Muscle layer of colon (tissue), 2 donors: ENCODE results near the gene ZNF783.
"Not testable (repeated sequence)": the region's sequence is repeated elsewhere in the genome, so short reads cannot be mapped to it uniquely, and the experiment has no call there.

ENCODE experiments used
- H3K27ac ChIP-seq: one replicate; pipeline ENCODE4 v1.7.0; 2013; ENCODE audit warnings: low read depth, mild to moderate bottlenecking, low read length, moderate library complexity
- H3K27me3 ChIP-seq, 2 donors: one replicate each; pipeline ENCODE4 v1.7.0; 2013; ENCODE audit warnings: low read length in 2 of 2, mild to moderate bottlenecking in 2 of 2; ENCODE audit not compliant: insufficient read depth in 2 of 2, control insufficient read depth in 1 of 2
- H3K36me3 ChIP-seq: one replicate; pipeline ENCODE4 v1.7.0; 2013; ENCODE audit warnings: mild to moderate bottlenecking, low read length; ENCODE audit not compliant: insufficient read depth
- H3K4me1 ChIP-seq: one replicate; pipeline ENCODE4 v1.7.0; 2013; ENCODE audit warnings: mild to moderate bottlenecking, low read length; ENCODE audit not compliant: insufficient read depth
- H3K4me3 ChIP-seq, 2 donors: one replicate each; pipeline ENCODE4 v1.7.0; 2013; ENCODE audit warnings: low read length in 2 of 2, low read depth in 1 of 2, mild to moderate bottlenecking in 1 of 2, moderate library complexity in 1 of 2
- H3K9ac ChIP-seq: one replicate; pipeline ENCODE4 v1.7.0; 2013; ENCODE audit warnings: low read length
- H3K9me3 ChIP-seq: one replicate; pipeline ENCODE4 v1.7.0; 2013; ENCODE audit warnings: mild to moderate bottlenecking, low read length
- donor health status: abdominal sarcoma.
- donor health status: Adenocarcinoma of cecum.

Gene ZNF783

DNA sequence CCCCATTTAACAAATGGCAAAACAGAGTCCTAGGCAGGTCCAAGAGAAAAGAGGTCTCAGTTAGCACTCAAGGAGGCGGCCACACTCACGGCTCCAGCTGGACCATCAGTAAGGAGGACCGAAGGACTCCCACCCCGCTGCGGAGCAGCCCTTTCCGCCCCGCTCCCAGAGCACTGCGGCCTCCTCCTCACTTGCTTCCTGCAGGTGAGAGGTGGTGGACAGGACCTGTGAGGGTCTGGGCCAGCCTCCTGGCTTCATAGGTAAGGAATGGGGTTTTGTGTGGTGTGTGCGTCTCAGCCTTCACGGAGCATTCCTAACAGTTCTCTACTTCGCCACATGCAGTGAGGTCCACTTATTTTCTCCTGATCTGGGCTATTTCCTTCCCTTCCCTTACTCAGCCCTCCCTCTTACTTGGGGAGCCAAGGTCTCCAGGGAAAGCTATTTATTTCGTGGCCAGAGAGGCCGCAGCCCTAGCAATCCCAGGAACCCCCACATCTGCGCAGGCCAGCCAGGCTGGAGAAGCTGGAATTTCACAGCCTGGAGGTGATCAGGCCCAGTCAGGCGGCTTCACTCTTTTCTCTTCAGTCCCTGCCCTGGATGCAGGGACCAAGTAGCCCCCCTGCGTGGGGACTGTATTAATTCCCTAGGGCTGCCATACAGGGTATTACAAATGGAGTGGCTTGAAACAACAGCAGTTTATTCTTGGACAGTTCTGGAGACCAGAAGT lies 45.9 kb downstream of the ZNF783 start:
- no peaks in the 10 kb centered on the region for H3K9me3 ChIP-seq
- H3K9ac ChIP-seq: no peak overlapping the region
- no peaks in the 10 kb centered on the region for H3K4me1 ChIP-seq
- H3K27ac ChIP-seq: no peak overlapping the region
- H3K4me3 ChIP-seq: no peak overlapping the region
- H3K36me3 ChIP-seq: no peaks in the 10 kb centered on the region
- no peaks in the 10 kb centered on the region for H3K27me3 ChIP-seq

DNA sequence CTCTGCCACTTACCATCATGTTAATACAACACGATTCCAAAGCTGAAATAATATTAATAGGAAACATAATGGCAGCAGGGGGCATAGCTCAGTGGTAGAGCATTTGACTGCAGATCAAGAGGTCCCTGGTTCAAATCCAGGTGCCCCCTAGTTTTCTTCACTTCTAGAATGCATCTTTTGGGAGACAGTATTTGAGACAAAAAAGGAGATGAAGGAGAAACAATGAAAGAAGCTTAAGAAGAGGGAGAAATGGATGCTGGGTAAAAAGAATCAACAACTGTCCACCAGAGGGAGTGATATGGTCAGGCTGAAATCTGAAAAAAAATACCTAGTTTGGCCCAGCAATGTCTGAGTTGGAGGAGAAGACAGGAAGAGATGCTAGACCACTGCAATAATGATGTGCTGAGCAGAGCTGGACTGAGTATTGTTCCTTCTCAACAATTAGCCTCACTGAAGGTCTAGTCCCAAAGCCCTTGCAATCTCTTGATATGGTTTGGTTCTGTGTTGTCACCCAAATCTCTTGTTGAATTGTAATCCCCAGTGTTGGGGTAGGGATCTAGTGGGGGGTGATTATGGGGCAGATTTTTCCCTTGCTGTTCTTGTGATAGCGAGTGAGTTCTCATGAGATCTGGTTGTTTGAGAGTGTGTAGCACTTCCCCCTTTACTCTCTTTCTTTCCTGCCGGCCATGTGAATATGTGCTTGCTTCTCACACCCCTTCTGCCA lies 48.3 kb downstream of the ZNF783 start:
- no peak overlapping the region for H3K9ac ChIP-seq
- H3K27ac ChIP-seq: no peak overlapping the region

DNA sequence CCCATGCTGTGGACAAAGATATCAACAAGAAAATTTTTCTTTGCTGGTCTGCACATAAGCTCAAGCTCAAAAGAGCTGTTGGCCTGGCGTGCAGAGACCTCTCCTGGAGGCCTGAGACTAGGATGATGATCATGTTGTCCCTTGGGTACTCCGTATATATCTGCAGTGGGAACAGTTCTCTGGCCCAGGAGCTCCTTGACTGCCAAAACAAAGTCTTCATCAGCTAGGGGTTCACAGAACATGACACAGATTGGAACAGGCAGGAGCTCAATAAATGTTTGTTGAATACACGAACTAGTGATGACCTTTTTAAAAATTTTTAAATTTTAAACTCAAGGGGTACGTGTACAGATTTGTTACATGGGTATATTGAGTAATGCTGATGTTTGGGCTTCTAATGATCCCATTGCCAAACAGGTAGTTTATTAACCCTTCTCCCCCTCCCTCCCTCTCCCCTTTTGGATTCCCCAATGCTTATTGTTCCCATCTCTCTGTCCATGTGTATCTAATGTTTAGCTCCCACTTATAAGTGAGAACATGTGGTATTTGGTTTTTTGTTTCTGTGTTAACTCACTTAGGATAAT lies 49.1 kb downstream of the ZNF783 start:
- H3K27me3 ChIP-seq: no peaks in the 10 kb centered on the region
- H3K27ac ChIP-seq: no peak overlapping the region
- no peak overlapping the region for H3K4me3 ChIP-seq
- H3K36me3 ChIP-seq: no peaks in the 10 kb centered on the region
- H3K4me1 ChIP-seq: no peaks in the 10 kb centered on the region
- no peaks in the 10 kb centered on the region for H3K9me3 ChIP-seq
- H3K9ac ChIP-seq: no peak overlapping the region

More for the DNA sequence above, 48.3 kb downstream of the ZNF783 start:
- Histone ChIP-seq H3K27me3 (no peaks in the 10 kb centered on the region), H3K36me3 (no peaks in the 10 kb centered on the region), H3K4me1 (no peaks in the 10 kb centered on the region), H3K4me3 (no peak overlapping the region), H3K9me3 (no peaks in the 10 kb centered on the region)

DNA sequence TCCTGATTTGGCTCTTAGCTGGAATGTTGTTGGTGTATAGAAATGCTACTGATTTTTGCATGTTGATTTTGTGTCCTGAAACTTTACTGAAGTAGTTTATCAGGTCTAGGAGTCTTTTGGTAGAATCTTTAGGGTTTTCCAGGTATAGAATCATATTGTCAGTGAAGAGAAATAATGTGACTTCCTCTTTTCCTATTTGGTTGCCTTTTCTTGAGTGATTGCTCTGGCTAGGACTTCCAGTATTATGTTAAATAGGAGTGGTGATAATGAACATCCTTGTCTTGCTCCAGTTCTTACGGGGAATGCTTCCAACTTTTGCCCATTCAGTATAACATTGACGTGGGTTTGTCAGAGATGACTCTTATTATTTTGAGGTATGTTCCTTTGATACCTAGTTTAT lies 52.0 kb downstream of the ZNF783 start:
- Histone ChIP-seq H3K4me1 (no peaks in the 10 kb centered on the region), H3K9me3 (no peaks in the 10 kb centered on the region), H3K4me3 (no peak overlapping the region), H3K9ac (no peak overlapping the region), H3K27ac (no peak overlapping the region), H3K27me3 (peaks cover 0 to 4% of the 10 kb centered on the region in 2 donors), H3K36me3 (no peaks in the 10 kb centered on the region)

DNA sequence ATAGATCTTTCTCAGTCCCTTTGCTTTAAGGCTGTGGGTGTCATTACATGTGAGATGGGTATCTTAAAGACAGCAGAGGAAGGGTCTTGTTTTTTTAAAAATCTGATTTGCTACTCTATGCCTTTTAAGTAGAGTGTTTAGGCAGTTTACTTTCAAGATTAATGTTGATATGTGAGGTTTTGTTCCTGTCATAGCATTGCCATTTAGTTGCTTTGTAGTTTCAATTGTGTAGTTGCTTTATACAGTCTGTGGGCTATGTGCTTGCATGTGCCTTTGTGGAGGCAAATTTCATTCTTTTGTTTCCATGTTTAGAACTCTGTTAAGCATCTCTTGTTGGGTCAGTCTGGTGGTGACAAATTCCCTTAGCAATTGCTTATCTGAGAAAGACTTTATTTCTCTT lies 54.6 kb downstream of the ZNF783 start:
- Histone ChIP-seq H3K9me3 (no peaks in the 10 kb centered on the region), H3K9ac (no peak overlapping the region), H3K36me3 (no peaks in the 10 kb centered on the region), H3K27me3 (peaks cover 0 to 6% of the 10 kb centered on the region in 2 donors), H3K4me1 (no peaks in the 10 kb centered on the region), H3K27ac (no peak overlapping the region), H3K4me3 (no peak overlapping the region)

DNA sequence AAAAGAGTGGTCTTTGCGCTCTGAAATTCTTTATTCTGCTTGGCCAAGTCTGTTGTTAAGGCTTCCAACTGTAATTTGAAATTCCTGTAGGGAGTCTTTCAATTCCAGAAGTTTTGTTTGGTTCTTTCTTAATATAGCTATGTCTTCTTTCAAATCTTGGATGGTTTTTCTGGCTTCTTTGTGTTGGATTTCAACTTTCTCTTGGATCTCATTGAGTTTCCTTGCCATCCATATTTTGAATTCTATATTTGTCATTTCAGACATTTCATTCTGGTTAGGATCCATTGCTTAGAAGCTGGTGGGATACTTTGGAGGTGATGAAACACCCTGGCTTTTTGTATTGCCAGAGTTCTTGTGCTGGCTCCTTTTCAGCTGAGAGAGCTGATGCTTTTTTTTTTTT lies 55.5 kb downstream of the ZNF783 start:
- no peak overlapping the region for H3K9ac ChIP-seq
- H3K27me3 ChIP-seq: peaks cover 0 to 6% of the 10 kb centered on the region in 2 donors
- no peaks in the 10 kb centered on the region for H3K36me3 ChIP-seq
- no peak overlapping the region for H3K27ac ChIP-seq
- no peak overlapping the region for H3K4me3 ChIP-seq
- no peaks in the 10 kb centered on the region for H3K9me3 ChIP-seq
- no peaks in the 10 kb centered on the region for H3K4me1 ChIP-seq

DNA sequence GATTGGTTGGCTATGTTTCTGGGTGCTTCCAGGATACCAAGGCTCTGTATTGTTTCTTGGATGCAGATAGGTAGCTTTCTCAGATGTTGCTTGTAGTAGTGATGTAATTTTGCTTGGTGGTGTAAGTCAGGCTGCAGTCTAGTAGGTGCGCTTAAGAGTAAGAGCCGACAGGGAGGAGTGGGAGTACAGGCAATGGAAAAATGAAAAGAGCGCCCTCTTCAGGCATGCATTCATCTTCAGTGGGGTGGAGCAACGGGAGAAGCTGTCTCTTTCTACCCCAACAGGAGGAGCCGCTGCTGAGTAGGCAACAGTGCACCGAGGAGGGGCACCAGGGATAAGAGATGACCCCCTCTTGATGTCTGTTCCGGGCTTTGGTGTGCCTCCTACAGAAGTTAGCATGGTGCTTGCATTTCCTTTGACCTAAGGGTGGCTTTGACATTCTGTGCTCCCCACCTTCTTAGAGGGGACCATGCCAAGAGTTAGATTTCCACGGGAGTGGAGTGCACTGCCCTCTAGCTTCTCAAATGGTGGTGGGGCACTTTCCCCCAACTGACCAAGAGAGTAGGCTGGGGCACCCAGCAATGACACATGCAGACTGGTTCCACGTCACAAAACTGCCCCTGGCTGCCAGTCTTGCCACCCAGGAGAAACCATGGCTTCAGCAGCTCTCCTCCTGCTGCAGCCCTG lies 56.1 kb downstream of the ZNF783 start:
- H3K27ac ChIP-seq: no peak overlapping the region
- H3K4me1 ChIP-seq: no peaks in the 10 kb centered on the region
- no peak overlapping the region for H3K4me3 ChIP-seq
- H3K36me3 ChIP-seq: no peaks in the 10 kb centered on the region
- no peaks in the 10 kb centered on the region for H3K9me3 ChIP-seq
- H3K9ac ChIP-seq: no peak overlapping the region
- H3K27me3 ChIP-seq: peaks cover 0 to 6% of the 10 kb centered on the region in 2 donors

DNA sequence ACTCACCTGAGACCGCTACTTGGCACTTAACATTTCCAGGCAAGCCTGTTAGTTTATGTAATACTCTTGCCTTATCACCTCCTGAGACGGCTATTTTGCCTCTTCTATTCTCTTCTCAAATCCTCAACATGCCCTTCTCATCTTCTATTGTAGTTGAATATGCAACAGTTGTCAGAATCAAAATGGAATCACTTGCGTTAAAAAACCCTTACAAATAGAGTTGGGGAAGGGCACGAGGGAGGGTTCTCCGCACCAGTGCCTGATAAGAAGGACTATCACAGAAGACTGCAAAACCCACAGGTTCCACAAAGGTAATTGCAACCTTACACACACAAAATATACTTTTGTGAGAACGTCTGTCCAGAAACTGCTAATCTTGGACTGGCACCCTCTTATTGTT lies 57.4 kb downstream of the ZNF783 start:
- Histone ChIP-seq H3K27me3 (peaks cover 0 to 6% of the 10 kb centered on the region in 2 donors), H3K27ac (no peak overlapping the region), H3K36me3 (no peaks in the 10 kb centered on the region), H3K9ac (no peak overlapping the region), H3K9me3 (no peaks in the 10 kb centered on the region), H3K4me3 (no peak overlapping the region), H3K4me1 (no peaks in the 10 kb centered on the region)

DNA sequence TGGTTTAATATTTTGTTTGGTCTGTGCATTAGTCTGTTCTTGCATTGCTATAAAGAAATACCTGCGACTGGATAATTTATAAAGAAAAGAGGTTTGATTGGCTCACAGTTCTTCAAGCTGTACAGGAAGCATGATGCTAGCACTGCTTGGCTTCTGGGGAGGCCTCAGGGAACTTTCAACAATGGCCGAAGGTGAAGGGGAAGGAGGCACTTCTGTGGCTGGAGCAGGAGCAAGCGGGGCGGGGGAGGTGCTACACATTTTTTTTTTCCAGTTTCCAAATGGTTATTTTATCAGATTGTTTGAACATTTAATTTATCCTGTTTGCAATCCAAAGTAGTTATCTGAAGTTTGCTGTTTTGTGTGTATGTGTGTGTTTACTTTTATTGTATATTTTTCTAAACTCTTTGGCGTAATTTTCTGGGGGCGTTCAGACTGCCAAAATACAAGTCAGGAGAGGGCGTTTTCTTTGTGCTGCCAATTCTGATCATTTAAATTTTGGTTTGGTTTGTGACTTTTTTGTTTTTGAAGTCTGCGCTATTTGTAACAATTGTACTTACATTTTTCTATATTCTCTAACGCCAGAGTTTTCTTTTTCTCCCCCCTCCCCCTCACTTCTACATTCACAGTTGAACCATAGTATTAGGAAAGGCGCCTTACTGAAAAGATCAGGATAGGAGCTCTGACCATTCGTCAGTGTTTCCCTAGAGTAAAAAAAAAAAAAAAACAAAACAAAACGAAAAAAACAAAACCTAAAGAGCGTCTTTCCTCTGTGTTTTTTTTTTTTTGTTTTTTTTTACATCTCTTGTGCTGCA lies 58.5 kb downstream of the ZNF783 start:
- Histone ChIP-seq H3K27me3 (peaks cover 0 to 6% of the 10 kb centered on the region in 2 donors), H3K4me3 (no peak overlapping the region)

DNA sequence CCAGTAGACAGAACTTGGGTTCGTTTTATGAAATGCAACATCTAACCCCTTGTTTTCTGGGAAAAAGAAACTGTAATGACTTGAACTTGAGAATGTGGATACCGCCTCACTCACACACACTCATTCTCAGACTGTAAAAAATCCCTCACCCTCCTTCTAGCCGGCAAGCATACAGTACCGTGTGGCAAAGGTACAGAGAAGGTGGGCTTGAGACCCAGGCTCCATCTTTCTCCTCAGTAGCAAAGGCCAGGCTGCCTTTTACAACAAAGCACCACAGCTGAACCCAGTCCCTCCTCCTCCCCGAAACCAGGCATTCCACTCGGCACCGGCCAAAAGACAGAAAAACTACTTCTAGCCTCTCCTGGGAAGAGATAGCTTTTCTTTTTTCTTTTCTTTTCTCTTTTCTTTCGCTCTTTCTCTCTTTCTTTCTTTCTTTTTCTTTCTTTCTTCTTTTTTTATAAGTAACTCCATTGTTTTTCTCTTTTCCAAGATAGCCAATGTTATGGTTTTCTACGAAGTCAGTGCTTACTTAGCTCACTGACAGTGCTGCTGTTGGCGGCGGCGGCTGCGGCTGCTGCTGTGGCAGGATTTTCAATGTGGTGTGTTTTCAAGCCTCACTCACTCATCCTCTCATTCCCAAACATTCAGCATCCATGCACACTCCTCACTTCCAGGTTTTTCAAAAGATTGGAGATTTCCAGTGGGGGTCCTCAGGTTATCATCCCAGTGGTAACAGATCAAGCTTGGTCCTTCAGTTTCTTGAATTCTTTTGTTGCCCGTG lies 59.3 kb downstream of the ZNF783 start:
- H3K36me3 ChIP-seq, H3K9me3 ChIP-seq, H3K9ac ChIP-seq, H3K27ac ChIP-seq, H3K4me1 ChIP-seq, H3K27me3 ChIP-seq: not testable (repeated sequence)
- peak overlapping the region in 1 of 2 donors; percentile 35 for H3K4me3 ChIP-seq

More for the DNA sequence above, 58.5 kb downstream of the ZNF783 start:
- Histone ChIP-seq H3K9ac (no peak overlapping the region), H3K9me3 (no peaks in the 10 kb centered on the region), H3K36me3 (no peaks in the 10 kb centered on the region), H3K27ac (no peak overlapping the region), H3K4me1 (no peaks in the 10 kb centered on the region)
